DOHH2 (cell line): ENCODE results near the gene INTU.

ENCODE experiments used
- CTCF ChIP-seq: fragments of 200-600 bp; sonication (generic); IDR thresholded peaks from one replicate; pipeline ENCODE4 v1.5.1; 2014; ENCODE audit warnings: antibody characterized with exemption, mild to moderate bottlenecking, low read depth, low read length; ENCODE audit not compliant: poor library complexity, severe bottlenecking
- EZH2phosphoT487 ChIP-seq: fragments of 200-600 bp; sonication (generic); IDR thresholded peaks from 2 replicates; pipeline ENCODE4 v1.6.1; 2017; ENCODE audit warnings: borderline replicate concordance, mild to moderate bottlenecking, antibody characterized with exemption, low read length, moderate library complexity, mixed read lengths

GRCh38 chr4:127669691-127670090, 36.9 kb downstream of the INTU start:
- TF ChIP-seq CTCF, result no peak
- TF ChIP-seq EZH2phosphoT487, result no peak
